PC-3 (cell line): ENCODE data around the gene POLE4. TPM values are rescaled to one million over a fixed set of nuclear protein-coding genes. Genes with fewer than 3 reads are reported as not detected.

Source experiments
- ATAC-seq: fragments of 200-7000 bp; cut with Tn5 transposase; 2 replicates; pipeline ENCODE4 v1.9.1; 2020; ENCODE audit warnings: mild to moderate bottlenecking, moderate library complexity
- BruUV-seq: library from RNA; stranded (reverse); fragments of 400-500 nt; replicated peaks from 2 replicates; lab custom pipeline; 2021; lab: Mats Ljungman, UMichigan
- CTCF ChIA-PET: fragments of 300-600 bp; sonication (Branson Sonifier 250); formaldehyde crosslinking; loops from one replicate; lab custom pipeline; 2022; ENCODE audit warnings: antibody characterized with exemption; lab: Charles Lee
- POLR2A ChIA-PET: fragments of 300-600 bp; sonication (Branson Sonifier 250); formaldehyde crosslinking; loops from one replicate; lab custom pipeline; 2022; ENCODE audit warnings: antibody characterized with exemption; ENCODE audit not compliant: unreplicated experiment; lab: Charles Lee
- DNase-seq: peaks from one replicate; pipeline ENCODE4 v3.0.0-alpha.2; 2015
- H2AFZ ChIP-seq: fragments of 300-600 bp; sonication (generic); 2 replicates; pipeline ENCODE4 v1.6.0; 2016; ENCODE audit warnings: antibody characterized with exemption, low read length
- H3F3A ChIP-seq: fragments of 300-600 bp; sonication (generic); one replicate; pipeline ENCODE4 v1.6.0; 2017; ENCODE audit warnings: antibody characterized with exemption, low read length, control low read depth, mild to moderate bottlenecking; ENCODE audit not compliant: unreplicated experiment
- H3K27ac ChIP-seq: fragments of 300-600 bp; sonication (generic); 2 replicates; pipeline ENCODE4 v1.5.1; 2016; ENCODE audit warnings: mild to moderate bottlenecking, low read length
- H3K27me3 ChIP-seq: fragments of 300-600 bp; sonication (generic); 2 replicates; pipeline ENCODE4 v1.6.1; 2016; ENCODE audit warnings: low read length, mixed read lengths
- H3K36me3 ChIP-seq: fragments of 300-600 bp; sonication (generic); 2 replicates; pipeline ENCODE4 v1.6.1; 2016; ENCODE audit warnings: low read depth, mixed run types, low read length, mixed read lengths
- H3K4me1 ChIP-seq: fragments of 300-600 bp; sonication (generic); 2 replicates; pipeline ENCODE4 v1.5.1; 2016; ENCODE audit warnings: low read length; ENCODE audit not compliant: insufficient read depth
- H3K4me2 ChIP-seq: fragments of 300-600 bp; sonication (generic); 2 replicates; pipeline ENCODE4 v1.6.0; 2016; ENCODE audit warnings: low read length
- H3K4me3 ChIP-seq: fragments of 300-600 bp; sonication (generic); 2 replicates; pipeline ENCODE4 v1.5.1; 2016; ENCODE audit warnings: mild to moderate bottlenecking, low read length, mixed read lengths
- H3K79me2 ChIP-seq: fragments of 300-600 bp; sonication (generic); 2 replicates; pipeline ENCODE4 v1.6.1; 2017; ENCODE audit warnings: low read length, mixed read lengths
- H3K9ac ChIP-seq: fragments of 300-600 bp; sonication (generic); 2 replicates; pipeline ENCODE4 v1.6.0; 2016; ENCODE audit warnings: mild to moderate bottlenecking, low read length
- H3K9me2 ChIP-seq: fragments of 300-600 bp; sonication (generic); replicated peaks from 2 replicates; pipeline ENCODE4 v1.6.1; 2016; ENCODE audit warnings: mixed run types, low read length, mixed read lengths
- H3K9me3 ChIP-seq: fragments of 300-600 bp; sonication (generic); 2 replicates; pipeline ENCODE4 v1.6.1; 2016; ENCODE audit warnings: low read length, mixed read lengths
- H4K20me1 ChIP-seq: fragments of 300-600 bp; sonication (generic); 2 replicates; pipeline ENCODE4 v1.6.1; 2016; ENCODE audit warnings: low read length, mixed read lengths
- CTCF ChIP-seq: fragments of 300-600 bp; sonication (generic); conservative IDR thresholded peaks from 2 replicates; pipeline ENCODE4 v1.5.1; 2017; ENCODE audit warnings: antibody characterized with exemption, low read depth, mild to moderate bottlenecking, low read length
- EZH2 ChIP-seq: fragments of 300-600 bp; sonication (generic); IDR thresholded peaks from one replicate; pipeline ENCODE4 v1.6.1; 2017; ENCODE audit warnings: antibody characterized with exemption, mild to moderate bottlenecking, low read length; ENCODE audit not compliant: unreplicated experiment
- EZH2phosphoT487 ChIP-seq: fragments of 300-600 bp; sonication (generic); IDR thresholded peaks from 2 replicates; pipeline ENCODE4 v1.6.1; 2018; ENCODE audit warnings: mild to moderate bottlenecking, antibody characterized with exemption, low read length, borderline replicate concordance
- intact Hi-C: fragments of 100-400 bp; cut with micrococcal nuclease; formaldehyde crosslinking; loops from 2 replicates; pipeline ENCODE4 v1.9.0; 2023
- total RNA-seq: library from RNA; depleted of rRNA; stranded (reverse); fragments of >200 nt; gene quantifications from 2 replicates; pipeline ENCODE4 v1.2.3, GENCODE V29; 2014

Gene POLE4
- total RNA-seq, 1 experiment from 2014 or later = 121 TPM

- H3K36me3 ChIP-seq = no peaks in the 10 kb centered on the region
- no peak overlapping the region for H3K4me3 ChIP-seq
- intact Hi-C loops = no loop called here
- no peaks in the 10 kb centered on the region for H3K79me2 ChIP-seq
- DNase-seq = no peak
- no peak overlapping the region for H3K27ac ChIP-seq
- no peaks in the 10 kb centered on the region for H3K9me2 ChIP-seq
- TF ChIP-seq EZH2 = no peak
- TF ChIP-seq CTCF = no peak
- no peak for TF ChIP-seq EZH2phosphoT487
- H3K4me2 ChIP-seq = no peak overlapping the region
- no peaks in the 10 kb centered on the region for H3K9me3 ChIP-seq
- BruUV-seq = no TSS peak
- no peak for ATAC-seq
- H3K9ac ChIP-seq = no peak overlapping the region
- H3F3A ChIP-seq = no peaks in the 10 kb centered on the region
- ChIA-PET CTCF (interaction anchor here (0.6 kb wide), 1 partner anchor 58 kb away, joined by 3 read pairs; no protein-coding TSS in a partner anchor), POLR2A (no interaction called here)
- H4K20me1 ChIP-seq = no peaks in the 10 kb centered on the region
- H2AFZ ChIP-seq = no peak overlapping the region
- no peaks in the 10 kb centered on the region for H3K27me3 ChIP-seq
- peaks cover 7% of the 10 kb centered on the region for H3K4me1 ChIP-seq
Measured at GRCh38 chr2:74924463-74925265, 33.8 kb upstream of the POLE4 start.

- ATAC-seq = no peak; the same call in none of the 2 replicates
- Histone ChIP-seq H3K36me3 (no peaks in the 10 kb centered on the region), H4K20me1 (no peaks in the 10 kb centered on the region), H3K4me2 (no peak overlapping the region), H2AFZ (peak overlapping the region; percentile 53; the same call in 1 of the 2 replicates), H3K4me1 (peaks cover 7% of the 10 kb centered on the region), H3K9me2 (no peaks in the 10 kb centered on the region), H3K9me3 (no peaks in the 10 kb centered on the region), H3F3A (no peaks in the 10 kb centered on the region), H3K4me3 (no peak overlapping the region), H3K9ac (no peak overlapping the region), H3K79me2 (no peaks in the 10 kb centered on the region), H3K27me3 (no peaks in the 10 kb centered on the region), H3K27ac (no peak overlapping the region)
- no peak for DNase-seq
- BruUV-seq = no TSS peak
- no peak for TF ChIP-seq EZH2phosphoT487
- TF ChIP-seq CTCF = no peak
- no peak for TF ChIP-seq EZH2
- ChIA-PET POLR2A (no interaction called here), CTCF (interaction anchor here (0.6 kb wide), 1 partner anchor 57 kb away, joined by 3 read pairs; no protein-coding TSS in a partner anchor)
- intact Hi-C loops = no loop called here
Measured at GRCh38 chr2:74925361-74925786, 33.1 kb upstream of the POLE4 start.

GRCh38 chr2:74927621-74928020 is 30.8 kb upstream of the POLE4 start:
- H3K9me3 ChIP-seq = no peaks in the 10 kb centered on the region
- no peaks in the 10 kb centered on the region for H3K36me3 ChIP-seq
- ATAC-seq (no peak), DNase-seq (no peak)
- intact Hi-C loops = no loop called here
- H3F3A ChIP-seq = no peaks in the 10 kb centered on the region
- ChIA-PET CTCF (no interaction called here), POLR2A (no interaction called here)
- H3K4me3 ChIP-seq = no peak overlapping the region
- BruUV-seq = no TSS peak
- H3K4me1 ChIP-seq = peaks cover 7% of the 10 kb centered on the region
- H2AFZ ChIP-seq = no peak overlapping the region
- no peaks in the 10 kb centered on the region for H3K9me2 ChIP-seq
- no peaks in the 10 kb centered on the region for H3K79me2 ChIP-seq
- no peaks in the 10 kb centered on the region for H4K20me1 ChIP-seq
- no peaks in the 10 kb centered on the region for H3K27me3 ChIP-seq
- H3K9ac ChIP-seq = no peak overlapping the region
- H3K4me2 ChIP-seq = no peak overlapping the region
- TF ChIP-seq CTCF (no peak), EZH2 (no peak), EZH2phosphoT487 (no peak)
- no peak overlapping the region for H3K27ac ChIP-seq
